Suprapubic skin (tissue), 4 donors: ENCODE results near the gene CAPN11. TPM values are rescaled to one million over a fixed set of nuclear protein-coding genes. Genes with fewer than 3 reads are reported as not detected.
"Not testable (repeated sequence)": the region's sequence is repeated elsewhere in the genome, so short reads cannot be mapped to it uniquely, and the experiment has no call there.

Source experiments
- DNase-seq, 2 donors: peaks; one replicate each; pipeline ENCODE4 v3.0.0-alpha.2; 2019; ENCODE audit warnings: low spot score in 2 of 2
- H3K27ac ChIP-seq: fragments of 200-600 bp; sonication (generic); one replicate; pipeline ENCODE4 v1.5.1; 2019
- H3K27me3 ChIP-seq: fragments of 200-600 bp; sonication (generic); one replicate; pipeline ENCODE4 v1.5.1; 2019
- H3K36me3 ChIP-seq: fragments of 200-600 bp; sonication (generic); one replicate; pipeline ENCODE4 v1.5.1; 2019
- H3K4me1 ChIP-seq: fragments of 200-600 bp; sonication (generic); one replicate; pipeline ENCODE4 v1.5.1; 2019
- H3K4me3 ChIP-seq: fragments of 200-600 bp; sonication (generic); one replicate; pipeline ENCODE4 v1.5.1; 2019; ENCODE audit warnings: mild to moderate bottlenecking
- H3K9me3 ChIP-seq: fragments of 200-600 bp; sonication (generic); one replicate; pipeline ENCODE4 v1.5.1; 2019
- EP300 ChIP-seq: sonication (generic); formaldehyde crosslinking; IDR thresholded peaks from one replicate; pipeline ENCODE4 v1.6.1; 2017; ENCODE audit warnings: antibody characterized with exemption
- POLR2A ChIP-seq, 2 donors: fragments of 450-650 bp; IDR thresholded peaks; one replicate each; pipeline ENCODE4 v1.6.1; 2017; ENCODE audit warnings: antibody characterized with exemption in 2 of 2, mild to moderate bottlenecking in 2 of 2, moderate library complexity in 2 of 2
- POLR2AphosphoS5 ChIP-seq, 3 donors: sonication (generic); formaldehyde crosslinking; IDR thresholded peaks; one replicate each; pipeline ENCODE4 v1.6.1; 2017; ENCODE audit warnings: antibody characterized with exemption in 3 of 3
- WGBS: methylation state at CpG from one replicate; pipeline ENCODE4 v1.1.5; 2018; 5-methylcytosine and 5-hydroxymethylcytosine counted together
- total RNA-seq, 4 donors: library from RNA; depleted of rRNA; stranded (reverse); fragments of >200 nt; gene quantifications; one replicate each; pipeline ENCODE4 v1.1.0, GENCODE V29; 2016
- TF ChIP-seq, protein P1 (sequence below), 2 donors: fragments of 200-600 bp in 1 of 2; fragments of 450-650 bp in 1 of 2; sonication (generic) in 1 of 2; IDR thresholded peaks; one replicate each; pipeline ENCODE4 v1.5.1; 2016 to 2019; ENCODE audit warnings: antibody characterized with exemption in 2 of 2, mild to moderate bottlenecking in 1 of 2, moderate library complexity in 1 of 2

CAPN11 gene
- total RNA-seq, 4 donors from 2014 or later: 0.45 to 2.5 (median 1.2) TPM

DNA sequence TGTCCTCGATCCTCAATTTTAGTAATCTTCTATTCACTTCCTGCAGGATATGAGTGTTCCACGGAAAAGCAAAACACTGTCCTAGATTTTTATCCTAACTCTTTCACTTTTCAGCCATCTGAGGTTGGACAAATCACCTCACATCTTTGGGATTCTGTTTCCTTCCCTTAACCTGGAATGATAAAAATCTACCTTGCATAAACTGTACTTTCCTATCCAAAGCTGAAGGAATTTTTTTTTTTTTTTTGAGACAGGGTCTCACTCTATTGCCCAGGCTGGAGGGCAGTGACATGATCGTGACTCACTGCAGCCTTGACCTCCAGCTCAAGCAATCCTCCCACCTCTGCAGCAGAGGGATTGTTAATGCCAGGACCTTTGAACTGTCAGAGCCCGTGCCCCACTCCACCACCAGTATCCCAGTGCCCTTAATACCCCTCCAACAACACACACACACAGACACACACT, 20.5 kb downstream of the CAPN11 start:
- H3K27ac ChIP-seq: no peak overlapping the region
- peaks cover 38% of the 10 kb centered on the region for H3K4me1 ChIP-seq
- DNase-seq: no peak
- no peaks in the 10 kb centered on the region for H3K36me3 ChIP-seq
- H3K9me3 ChIP-seq: no peaks in the 10 kb centered on the region
- H3K27me3 ChIP-seq: no peaks in the 10 kb centered on the region
- 66% methylated on average over 4 of the region's 4 CpGs for WGBS
- no peak for TF ChIP-seq EP300
- TF ChIP-seq, protein P1, sequence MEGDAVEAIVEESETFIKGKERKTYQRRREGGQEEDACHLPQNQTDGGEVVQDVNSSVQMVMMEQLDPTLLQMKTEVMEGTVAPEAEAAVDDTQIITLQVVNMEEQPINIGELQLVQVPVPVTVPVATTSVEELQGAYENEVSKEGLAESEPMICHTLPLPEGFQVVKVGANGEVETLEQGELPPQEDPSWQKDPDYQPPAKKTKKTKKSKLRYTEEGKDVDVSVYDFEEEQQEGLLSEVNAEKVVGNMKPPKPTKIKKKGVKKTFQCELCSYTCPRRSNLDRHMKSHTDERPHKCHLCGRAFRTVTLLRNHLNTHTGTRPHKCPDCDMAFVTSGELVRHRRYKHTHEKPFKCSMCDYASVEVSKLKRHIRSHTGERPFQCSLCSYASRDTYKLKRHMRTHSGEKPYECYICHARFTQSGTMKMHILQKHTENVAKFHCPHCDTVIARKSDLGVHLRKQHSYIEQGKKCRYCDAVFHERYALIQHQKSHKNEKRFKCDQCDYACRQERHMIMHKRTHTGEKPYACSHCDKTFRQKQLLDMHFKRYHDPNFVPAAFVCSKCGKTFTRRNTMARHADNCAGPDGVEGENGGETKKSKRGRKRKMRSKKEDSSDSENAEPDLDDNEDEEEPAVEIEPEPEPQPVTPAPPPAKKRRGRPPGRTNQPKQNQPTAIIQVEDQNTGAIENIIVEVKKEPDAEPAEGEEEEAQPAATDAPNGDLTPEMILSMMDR (IDR thresholded peaks at IDR 0.05): no peak
- no peak for TF ChIP-seq POLR2AphosphoS5 (IDR thresholded peaks at IDR 0.05)
- no peak for TF ChIP-seq POLR2A (IDR thresholded peaks at IDR 0.05)
- H3K4me3 ChIP-seq: no peak overlapping the region

DNA sequence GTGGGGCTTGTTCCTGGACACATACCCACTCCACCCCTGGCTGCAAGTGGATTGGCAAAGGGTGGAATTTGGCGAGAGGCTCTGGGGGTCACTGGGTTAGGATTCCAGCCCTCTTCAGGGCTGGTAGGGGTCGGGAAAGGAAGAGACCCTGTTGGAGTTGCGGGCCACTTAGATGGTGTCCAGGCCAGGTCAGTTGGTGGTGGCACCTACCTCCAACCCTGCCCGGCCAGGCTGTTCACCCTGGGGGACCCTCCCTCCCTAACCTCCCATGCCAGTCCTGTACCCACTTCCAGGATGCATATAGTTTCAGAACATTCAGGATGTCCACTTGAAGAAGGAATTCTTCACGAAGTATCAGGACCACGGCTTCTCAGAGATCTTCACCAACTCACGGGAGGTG, 21.0 kb downstream of the CAPN11 start:
- H3K27me3 ChIP-seq: no peaks in the 10 kb centered on the region
- WGBS: 77% methylated on average over 7 of the region's 7 CpGs
- H3K4me1 ChIP-seq: peaks cover 38% of the 10 kb centered on the region
- no peaks in the 10 kb centered on the region for H3K36me3 ChIP-seq
- no peak for DNase-seq
- no peak overlapping the region for H3K27ac ChIP-seq
- TF ChIP-seq, protein P1 (IDR thresholded peaks at IDR 0.05): no peak
- no peak for TF ChIP-seq EP300
- no peak for TF ChIP-seq POLR2AphosphoS5 (IDR thresholded peaks at IDR 0.05)
- no peak for TF ChIP-seq POLR2A (IDR thresholded peaks at IDR 0.05)
- H3K9me3 ChIP-seq: no peaks in the 10 kb centered on the region
- no peak overlapping the region for H3K4me3 ChIP-seq

DNA sequence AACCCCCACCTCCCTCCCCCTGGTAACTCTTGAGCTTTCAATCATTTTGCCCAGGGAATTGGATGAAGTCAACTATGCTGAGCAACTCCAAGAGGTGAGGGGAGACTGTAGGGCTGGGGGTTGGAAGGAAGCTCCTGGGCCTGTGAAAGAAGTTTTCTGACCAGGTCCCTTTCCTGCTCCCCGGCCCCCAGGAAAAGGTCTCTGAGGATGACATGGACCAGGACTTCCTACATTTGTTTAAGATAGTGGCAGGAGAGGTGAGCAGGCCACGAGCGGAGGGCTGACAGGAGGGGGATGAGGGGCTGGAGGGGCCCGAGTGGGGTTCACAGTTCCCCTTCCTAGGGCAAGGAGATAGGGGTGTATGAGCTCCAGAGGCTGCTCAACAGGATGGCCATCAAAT, 21.8 kb downstream of the CAPN11 start:
- Histone ChIP-seq H3K27ac (no peak overlapping the region), H3K27me3 (no peaks in the 10 kb centered on the region), H3K9me3 (no peaks in the 10 kb centered on the region), H3K4me1 (peaks cover 38% of the 10 kb centered on the region), H3K4me3 (no peak overlapping the region), H3K36me3 (no peaks in the 10 kb centered on the region)
- DNase-seq: no peak
- 92% methylated on average over 4 of the region's 4 CpGs for WGBS
- TF ChIP-seq, protein P1 (IDR thresholded peaks at IDR 0.05): no peak
- TF ChIP-seq POLR2AphosphoS5 (IDR thresholded peaks at IDR 0.05) (no peak), EP300 (no peak), POLR2A (IDR thresholded peaks at IDR 0.05) (no peak)

DNA sequence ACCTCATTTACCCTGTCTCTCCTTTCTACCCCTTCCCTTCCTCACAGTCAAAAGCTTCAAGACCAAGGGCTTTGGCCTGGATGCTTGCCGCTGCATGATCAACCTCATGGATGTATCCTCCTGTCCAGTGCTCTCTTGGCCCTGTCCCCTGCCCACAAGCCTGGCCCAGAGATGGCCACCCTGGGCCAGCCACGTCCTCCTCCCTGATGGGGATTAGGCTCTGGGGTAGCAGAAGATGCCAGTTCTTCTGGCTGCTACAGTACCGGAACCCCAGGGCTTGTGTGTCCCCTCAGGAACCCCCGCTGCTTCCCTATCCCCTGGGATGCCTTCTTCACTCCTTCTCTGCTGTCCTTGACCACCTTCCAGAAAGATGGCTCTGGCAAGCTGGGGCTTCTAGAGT, 22.3 kb downstream of the CAPN11 start:
- DNase-seq: no peak
- no peak overlapping the region for H3K27ac ChIP-seq
- H3K27me3 ChIP-seq: no peaks in the 10 kb centered on the region
- peaks cover 42% of the 10 kb centered on the region for H3K4me1 ChIP-seq
- no peaks in the 10 kb centered on the region for H3K9me3 ChIP-seq
- no peaks in the 10 kb centered on the region for H3K36me3 ChIP-seq
- TF ChIP-seq, protein P1 (IDR thresholded peaks at IDR 0.05): no peak
- H3K4me3 ChIP-seq: no peak overlapping the region
- WGBS: 94% methylated on average over 4 of the region's 4 CpGs

DNA sequence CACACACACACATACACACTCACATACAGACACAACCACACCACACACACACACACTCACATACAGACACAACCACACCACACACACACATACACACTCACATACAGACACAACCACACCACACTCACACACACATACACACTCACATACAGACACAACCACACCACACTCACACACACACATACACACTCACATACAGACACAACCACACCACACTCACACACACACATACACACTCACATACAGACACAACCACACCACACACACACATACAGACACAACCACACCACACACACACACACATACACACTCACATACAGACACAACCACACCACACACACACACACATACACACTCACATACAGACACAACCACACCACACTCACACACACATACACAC, 23.2 kb downstream of the CAPN11 start:
- not testable (repeated sequence) for DNase-seq, H3K9me3 ChIP-seq, H3K27ac ChIP-seq, H3K4me3 ChIP-seq, H3K27me3 ChIP-seq, H3K36me3 ChIP-seq
- peaks cover 36% of the 10 kb centered on the region for H3K4me1 ChIP-seq

DNA sequence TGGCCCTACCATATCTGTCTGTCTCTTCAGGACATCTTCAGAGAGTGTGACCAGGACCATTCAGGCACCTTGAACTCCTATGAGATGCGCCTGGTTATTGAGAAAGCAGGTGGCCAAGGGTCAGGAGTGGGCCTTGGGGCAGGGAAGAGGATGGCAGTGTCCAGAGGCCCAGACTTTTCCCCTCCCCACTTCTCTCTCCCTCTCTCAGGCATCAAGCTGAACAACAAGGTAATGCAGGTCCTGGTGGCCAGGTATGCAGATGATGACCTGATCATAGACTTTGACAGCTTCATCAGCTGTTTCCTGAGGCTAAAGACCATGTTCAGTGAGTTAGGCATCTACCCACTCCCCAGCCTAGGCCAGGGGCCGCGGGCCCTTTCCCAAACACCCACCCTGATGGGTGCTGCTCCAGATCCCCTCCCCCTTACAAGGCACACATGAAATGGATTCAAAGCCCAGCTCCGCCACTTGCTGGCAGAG, 24.3 kb downstream of the CAPN11 start:
- H3K9me3 ChIP-seq: no peaks in the 10 kb centered on the region
- H3K4me1 ChIP-seq: peaks cover 27% of the 10 kb centered on the region
- TF ChIP-seq EP300 (no peak), POLR2A (IDR thresholded peaks at IDR 0.05) (no peak), POLR2AphosphoS5 (IDR thresholded peaks at IDR 0.05) (no peak)
- TF ChIP-seq, protein P1 (IDR thresholded peaks at IDR 0.05): no peak
- DNase-seq: no peak
- H3K27me3 ChIP-seq: no peaks in the 10 kb centered on the region
- no peak overlapping the region for H3K4me3 ChIP-seq
- WGBS: 83% methylated on average over 4 of the region's 4 CpGs
- no peak overlapping the region for H3K27ac ChIP-seq
- no peaks in the 10 kb centered on the region for H3K36me3 ChIP-seq
